GM18858 (cell line): ENCODE results near the gene BRPF1.

Experiments
- ATAC-seq: cut with Tn5 transposase; IDR thresholded peaks from one replicate; pipeline ENCODE4 v1.9.1; 2021; ENCODE audit not compliant: unreplicated experiment

Gene BRPF1

GRCh38 chr3:9701006-9701405 is 30.5 kb upstream of the BRPF1 start:
- no peak for ATAC-seq

GRCh38 chr3:9701711-9702110 is 29.8 kb upstream of the BRPF1 start:
- no peak for ATAC-seq

GRCh38 chr3:9703240-9703639 is 28.3 kb upstream of the BRPF1 start:
- no peak for ATAC-seq

GRCh38 chr3:9703736-9704346 is 27.7 kb upstream of the BRPF1 start, which contains the start of gene CPNE9:
TSS of gene CPNE9 (plus strand) at chr3:9703833. CDS start at chr3:9703997, 164 bp downstream.
- ATAC-seq = no peak

GRCh38 chr3:9704347-9705322 is 26.9 kb upstream of the BRPF1 start:
- ATAC-seq = no peak

GRCh38 chr3:9710174-9710739 is 21.3 kb upstream of the BRPF1 start:
- ATAC-seq = no peak

- no peak for ATAC-seq
Measured at GRCh38 chr3:9712415-9712814, 19.1 kb upstream of the BRPF1 start.

GRCh38 chr3:9713142-9713541 is 18.4 kb upstream of the BRPF1 start:
- no peak for ATAC-seq

- no peak for ATAC-seq
Measured at GRCh38 chr3:9715136-9715535, 16.4 kb upstream of the BRPF1 start.

GRCh38 chr3:9715764-9716437 is 15.6 kb upstream of the BRPF1 start:
- no peak for ATAC-seq

- ATAC-seq = no peak
Measured at GRCh38 chr3:9716801-9717555, 14.6 kb upstream of the BRPF1 start.

- no peak for ATAC-seq
Measured at GRCh38 chr3:9717563-9717962, 14.0 kb upstream of the BRPF1 start.

GRCh38 chr3:9718118-9718517 is 13.4 kb upstream of the BRPF1 start:
- ATAC-seq = no peak

GRCh38 chr3:9721015-9721699 is 10.4 kb upstream of the BRPF1 start:
- ATAC-seq = no peak

- no peak for ATAC-seq
Measured at GRCh38 chr3:9721700-9722060, 9.9 kb upstream of the BRPF1 start.

- ATAC-seq = no peak
Measured at GRCh38 chr3:9725775-9726515, 5.6 kb upstream of the BRPF1 start.

- no peak for ATAC-seq
Measured at GRCh38 chr3:9727041-9727595, 4.4 kb upstream of the BRPF1 start.

- ATAC-seq = no peak
Measured at GRCh38 chr3:9727743-9728142, 3.8 kb upstream of the BRPF1 start.

- ATAC-seq = no peak
Measured at GRCh38 chr3:9729419-9729818, 2.1 kb upstream of the BRPF1 start.
